IMR-90 (cell line): ENCODE measurements around the gene RAET1G. TPM values are rescaled to one million over a fixed set of nuclear protein-coding genes. Genes with fewer than 3 reads are reported as not detected.

Experiments used
- ATAC-seq: fragments of 200-7000 bp; cut with Tn5 transposase; 2 replicates; pipeline ENCODE4 v1.9.1; 2020; ENCODE audit warnings: low read depth, mild to moderate bottlenecking, moderate library complexity
- BruUV-seq: library from RNA; stranded (reverse); fragments of 400-500 nt; replicated peaks from 2 replicates; lab custom pipeline; 2021; lab: Mats Ljungman, UMichigan
- CTCF ChIA-PET: fragments of 300-600 bp; formaldehyde crosslinking; extraction: SDS; loops from one replicate; lab custom pipeline; 2021; ENCODE audit warnings: antibody characterized with exemption; lab: Yijun Ruan, JAX
- POLR2A ChIA-PET: fragments of 300-600 bp; sonication (Branson Sonifier 250); formaldehyde crosslinking; loops from one replicate; lab custom pipeline; 2022; ENCODE audit warnings: antibody characterized with exemption; ENCODE audit not compliant: unreplicated experiment; lab: Charles Lee
- DNase-seq: peaks from one replicate; pipeline ENCODE4 v3.0.0; 2013
- H2AFZ ChIP-seq: replicated peaks from 2 replicates; pipeline ENCODE3; 2013; ENCODE audit warnings: low read length, mild to moderate bottlenecking; ENCODE audit not compliant: poor library complexity
- H2AK5ac ChIP-seq: 2 replicates; pipeline ENCODE4 v1.6.1; 2013; ENCODE audit warnings: low read depth, low read length, inconsistent platforms
- H2AK9ac ChIP-seq: replicated peaks from 2 replicates; pipeline ENCODE3; 2013; ENCODE audit warnings: mild to moderate bottlenecking, low read depth, low read length, moderate library complexity; ENCODE audit not compliant: poor library complexity
- H2BK120ac ChIP-seq: 2 replicates; pipeline ENCODE4 v1.6.1; 2013; ENCODE audit warnings: low read depth, low read length, inconsistent platforms
- H2BK15ac ChIP-seq: 3 replicates; pipeline ENCODE4 v1.6.1; 2013; ENCODE audit warnings: low read depth, low read length, inconsistent platforms
- H2BK20ac ChIP-seq: 2 replicates; pipeline ENCODE4 v1.6.1; 2013; ENCODE audit warnings: low read depth, mild to moderate bottlenecking, inconsistent platforms, low read length, moderate library complexity
- H2BK5ac ChIP-seq: 2 replicates; pipeline ENCODE4 v1.6.1; 2013; ENCODE audit warnings: mild to moderate bottlenecking, low read depth, low read length, inconsistent platforms; ENCODE audit not compliant: poor library complexity, severe bottlenecking
- H3K14ac ChIP-seq: replicated peaks from 2 replicates; pipeline ENCODE4 v1.6.1; 2013; ENCODE audit warnings: low read depth, low read length, inconsistent platforms
- H3K18ac ChIP-seq: 2 replicates; pipeline ENCODE4 v1.6.1; 2013; ENCODE audit warnings: low read depth, low read length, control low read depth
- H3K23ac ChIP-seq: 2 replicates; pipeline ENCODE4 v1.6.1; 2013; ENCODE audit warnings: low read depth, low read length, inconsistent platforms
- H3K27ac ChIP-seq: 2 replicates; pipeline ENCODE4 v1.5.1; 2013; ENCODE audit warnings: mild to moderate bottlenecking, control low read depth, low read length; ENCODE audit not compliant: insufficient read depth
- H3K27me3 ChIP-seq: 2 replicates; pipeline ENCODE4 v1.6.1; 2013; ENCODE audit warnings: low read length; ENCODE audit not compliant: control insufficient read depth, insufficient read depth
- H3K36me3 ChIP-seq: 2 replicates; pipeline ENCODE4 v1.6.1; 2013; ENCODE audit warnings: low read length, mixed read lengths; ENCODE audit not compliant: control insufficient read depth, insufficient read depth
- H3K4ac ChIP-seq: 2 replicates; pipeline ENCODE4 v1.6.1; 2013; ENCODE audit warnings: low read depth, low read length, inconsistent platforms
- H3K4me1 ChIP-seq: 2 replicates; pipeline ENCODE4 v1.6.1; 2013; ENCODE audit warnings: low read length, mixed read lengths; ENCODE audit not compliant: control insufficient read depth, insufficient read depth
- H3K4me2 ChIP-seq: 2 replicates; pipeline ENCODE4 v1.6.1; 2013; ENCODE audit warnings: low read depth, mild to moderate bottlenecking, control low read depth, low read length, moderate library complexity
- H3K4me3 ChIP-seq: 2 replicates; pipeline ENCODE4 v1.5.1; 2013; ENCODE audit warnings: low read depth, mild to moderate bottlenecking, control low read depth, low read length, moderate library complexity; ENCODE audit not compliant: insufficient read depth
- H3K56ac ChIP-seq: 2 replicates; pipeline ENCODE4 v1.6.1; 2013; ENCODE audit warnings: low read length, inconsistent platforms; ENCODE audit not compliant: insufficient read depth; ENCODE audit errors: extremely low read depth
- H3K79me1 ChIP-seq, 2 experiments: 2 replicates each; pipeline ENCODE4 v1.6.1; 2013; ENCODE audit warnings: low read length in 2 of 2, inconsistent platforms in 1 of 2, low read depth in 1 of 2
- H3K9ac ChIP-seq: 2 replicates; pipeline ENCODE4 v1.6.1; 2013; ENCODE audit warnings: low read depth, low read length, control low read depth
- H3K9me1 ChIP-seq: 2 replicates; pipeline ENCODE4 v1.6.1; 2013; ENCODE audit warnings: low read length, inconsistent platforms; ENCODE audit not compliant: insufficient read depth
- H3K9me3 ChIP-seq: 2 replicates; pipeline ENCODE4 v1.6.1; 2013; ENCODE audit warnings: low read length; ENCODE audit not compliant: control insufficient read depth, insufficient read depth
- H4K20me1 ChIP-seq: 2 replicates; pipeline ENCODE4 v1.6.1; 2013; ENCODE audit warnings: low read length, inconsistent platforms; ENCODE audit not compliant: insufficient read depth
- H4K5ac ChIP-seq: 2 replicates; pipeline ENCODE4 v1.6.1; 2013; ENCODE audit warnings: mild to moderate bottlenecking, low read depth, low read length, control low read depth
- H4K8ac ChIP-seq, 2 experiments: 2 replicates each; pipeline ENCODE4 v1.6.1; 2013; ENCODE audit warnings: low read depth in 2 of 2, low read length in 2 of 2, control low read depth in 1 of 2, inconsistent platforms in 1 of 2
- H4K91ac ChIP-seq: 2 replicates; pipeline ENCODE4 v1.6.1; 2013; ENCODE audit warnings: low read depth, low read length, inconsistent platforms; ENCODE audit not compliant: insufficient read depth
- CEBPB ChIP-seq: IDR thresholded peaks from 2 replicates; pipeline ENCODE4 v1.6.1; 2012; ENCODE audit warnings: low read depth, low read length, improper control_type of control experiment
- MAFK ChIP-seq: IDR thresholded peaks from 2 replicates; pipeline ENCODE4 v1.6.1; 2012; ENCODE audit warnings: low read depth, low read length, improper control_type of control experiment
- MXI1 ChIP-seq: IDR thresholded peaks from 2 replicates; pipeline ENCODE4 v1.6.1; 2012; ENCODE audit warnings: low read depth, mild to moderate bottlenecking, low read length, moderate library complexity, borderline replicate concordance
- NFE2L2 ChIP-seq: fragments of 150-350 bp; IDR thresholded peaks from 2 replicates; pipeline ENCODE4 v1.6.1; 2016; ENCODE audit warnings: low read depth, mild to moderate bottlenecking, low read length
- POLR2A ChIP-seq: IDR thresholded peaks from 2 replicates; pipeline ENCODE4 v1.6.1; 2012; ENCODE audit warnings: mild to moderate bottlenecking, low read depth, low read length
- RAD21 ChIP-seq: IDR thresholded peaks from 2 replicates; pipeline ENCODE4 v1.6.1; 2012; ENCODE audit warnings: low read length, improper control_type of control experiment
- RCOR1 ChIP-seq: IDR thresholded peaks from 2 replicates; pipeline ENCODE4 v1.6.1; 2012; ENCODE audit warnings: mild to moderate bottlenecking, low read length, improper control_type of control experiment; ENCODE audit not compliant: insufficient replicate concordance
- RFX5 ChIP-seq: IDR thresholded peaks from 2 replicates; pipeline ENCODE4 v1.8.0; 2012; ENCODE audit warnings: low read depth, mild to moderate bottlenecking, low read length, moderate library complexity
- SMC3 ChIP-seq: fragments of 150-350 bp; IDR thresholded peaks from 2 replicates; pipeline ENCODE4 v1.6.1; 2016; ENCODE audit warnings: low read depth, mild to moderate bottlenecking, antibody characterized with exemption, low read length, moderate library complexity
- WGBS, 2 experiments: methylation state at CpG; one replicate each; pipeline versions ENCODE4 v1.1.5 to v1.1.7; 2013; ENCODE audit warnings: missing lambda C conversion rate in 2 of 2; ENCODE audit not compliant: insufficient read length in 1 of 2; ENCODE audit errors: extremely low coverage in 2 of 2; 5-methylcytosine and 5-hydroxymethylcytosine counted together
- dilution Hi-C: fragments of 300-500 bp; cut with HindIII; formaldehyde crosslinking; loops from one replicate; pipeline ENCODE4 v1.14.3; 2018; ENCODE audit warnings: low sequenced_read_pairs; ENCODE audit not compliant: unreplicated experiment
- in situ Hi-C: fragments of 300-500 bp; cut with MboI; formaldehyde crosslinking; loops from 3 replicates; pipeline ENCODE4 v1.14.3; 2019; ENCODE audit warnings: low sequenced_read_pairs, inconsistent platforms, mixed read lengths
- intact Hi-C: fragments of 100-400 bp; cut with micrococcal nuclease; formaldehyde crosslinking; loops from 2 replicates; pipeline ENCODE4 v1.10.0; 2022
- polyA plus RNA-seq, 3 experiments: library from polyadenylated mRNA; depleted of rRNA; stranded (reverse); fragments of >200 nt; gene quantifications; 2 replicates each; pipeline ENCODE4 v1.2.3, GENCODE V29; 2012; ENCODE audit warnings: low replicate concordance in 1 of 3
- total RNA-seq: library from RNA; depleted of rRNA; stranded (reverse); fragments of >200 nt; gene quantifications from 2 replicates; pipeline ENCODE4 v1.2.3, GENCODE V29; 2012

RAET1G gene
- total and polyA plus RNA-seq, 2 of the 4 experiments (the other 2 are of a cell fraction): 1.3 to 4.2 TPM

DNA sequence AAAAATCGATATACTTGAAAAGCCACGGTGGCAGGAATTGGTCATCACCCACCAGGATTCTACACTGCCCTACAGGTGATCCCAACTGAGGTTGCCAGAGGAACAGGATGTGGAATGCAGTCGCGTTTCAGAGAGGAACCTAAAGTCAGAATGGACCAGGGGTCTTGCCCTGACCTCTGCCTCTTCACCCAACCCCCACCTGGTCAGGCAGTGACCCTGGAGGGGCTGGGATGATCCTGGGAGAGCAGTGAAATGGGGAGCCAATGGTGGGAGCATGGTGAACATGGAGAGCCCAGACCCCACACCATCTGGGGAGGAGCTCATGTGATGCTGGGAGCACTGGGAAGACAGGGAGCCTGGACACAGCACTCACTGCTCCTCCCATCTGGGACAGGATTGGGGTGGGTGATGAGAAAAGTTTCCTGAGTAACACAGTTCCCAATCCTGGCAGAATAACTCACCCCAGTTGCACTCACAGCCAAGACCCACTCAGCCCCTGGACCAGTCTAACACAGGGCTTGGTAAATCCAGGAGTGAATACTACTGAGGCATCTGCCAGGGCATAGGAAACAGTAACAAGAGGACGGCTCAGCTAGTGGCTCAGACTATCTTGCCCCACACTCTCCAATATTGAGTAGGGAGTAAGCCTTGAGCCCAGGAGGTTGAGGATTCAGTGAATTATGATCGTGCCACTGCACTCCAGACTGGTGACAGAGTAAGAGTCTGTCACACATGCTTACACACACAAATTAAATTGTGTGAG is 17.2 kb upstream of the RAET1G start:
- Histone ChIP-seq H2BK20ac (no peak overlapping the region), H4K5ac (no peak overlapping the region), H3K14ac (no peak overlapping the region), H3K56ac (no peak overlapping the region), H4K91ac (no peak overlapping the region), H3K9me3 (no peaks in the 10 kb centered on the region), H3K18ac (no peak overlapping the region), H3K27me3 (peaks cover 43% of the 10 kb centered on the region), H2BK5ac (no peak overlapping the region), H3K27ac (no peak overlapping the region), H2BK120ac (no peak overlapping the region), H4K20me1 (no peaks in the 10 kb centered on the region), H3K36me3 (no peaks in the 10 kb centered on the region), H3K4me3 (no peak overlapping the region), H2AK5ac (no peak overlapping the region), H2BK15ac (no peak overlapping the region), H3K4ac (no peak overlapping the region), H3K79me1 (peaks cover 0 to 2% of the 10 kb centered on the region in 2 experiments; a peak in 1 of 4 replicates), H3K9ac (no peak overlapping the region), H3K23ac (no peak overlapping the region), H2AK9ac (no peak overlapping the region), H3K9me1 (no peaks in the 10 kb centered on the region), H2AFZ (no peak overlapping the region), H4K8ac (no peak overlapping the region), H3K4me1 (peaks cover 4% of the 10 kb centered on the region; the same call in 1 of the 2 replicates), H3K4me2 (no peak overlapping the region)
- no TSS peak for BruUV-seq
- dilution Hi-C loops: no loop called here
- in situ Hi-C loops: loop anchor here (5.0 to 25.0 kb wide), 3 partner anchors 67 to 875 kb away; no protein-coding TSS in a partner anchor
- no CpG with 5 or more reads among the region's 6 CpGs for WGBS, 2 experiments
- DNase-seq: no peak
- intact Hi-C loops: loop anchor here (10.0 kb wide), 1 partner anchor 875 kb away; no protein-coding TSS in a partner anchor
- no peak for ATAC-seq
- no peak for TF ChIP-seq RCOR1
- no peak for TF ChIP-seq MAFK
- no peak for TF ChIP-seq RFX5
- TF ChIP-seq SMC3: no peak
- no peak for TF ChIP-seq RAD21
- no peak for TF ChIP-seq NFE2L2
- TF ChIP-seq MXI1: no peak
- TF ChIP-seq POLR2A: no peak
- no peak for TF ChIP-seq CEBPB
- POLR2A ChIA-PET: no interaction called here
- CTCF ChIA-PET: interaction anchor here (0.6 kb wide), 1 partner anchor 99 kb away, joined by 4 read pairs; no protein-coding TSS in a partner anchor
